HG03520 (cell line): ENCODE measurements around the gene TSPAN11.

ENCODE experiments used
- ATAC-seq: cut with Tn5 transposase; IDR thresholded peaks from one replicate; pipeline ENCODE4 v1.9.1; 2021; ENCODE audit warnings: mild to moderate bottlenecking, moderate library complexity; ENCODE audit not compliant: unreplicated experiment

Gene TSPAN11

GRCh38 chr12:31035967-31036665, 109.6 kb downstream of the TSPAN11 start:
- ATAC-seq = no peak

GRCh38 chr12:31037028-31037427, 110.5 kb downstream of the TSPAN11 start:
- no peak for ATAC-seq

- ATAC-seq = no peak
These were observed 111.4 kb downstream of the TSPAN11 start for GRCh38 chr12:31037931-31038330.

GRCh38 chr12:31041033-31041564, 114.6 kb downstream of the TSPAN11 start:
- no peak for ATAC-seq
